HFF-Myc (cell line): ENCODE data around the gene RFC3.

Experiments used
- DNase-seq: peaks from one replicate; pipeline ENCODE4 v3.0.0-alpha.2; 2011; ENCODE audit warnings: low read depth; ENCODE audit errors: extremely low read depth
- H3K4me3 ChIP-seq: replicated peaks from 2 replicates; pipeline ENCODE4 v1.5.1; 2011; ENCODE audit warnings: low read depth, mild to moderate bottlenecking, control low read depth, low read length
- TF ChIP-seq, protein P1 (sequence below): IDR thresholded peaks from 2 replicates; pipeline ENCODE4 v1.5.1; 2012; ENCODE audit warnings: mild to moderate bottlenecking, low read depth, low read length, control low read depth; ENCODE audit errors: missing control alignments

RFC3 gene

DNA sequence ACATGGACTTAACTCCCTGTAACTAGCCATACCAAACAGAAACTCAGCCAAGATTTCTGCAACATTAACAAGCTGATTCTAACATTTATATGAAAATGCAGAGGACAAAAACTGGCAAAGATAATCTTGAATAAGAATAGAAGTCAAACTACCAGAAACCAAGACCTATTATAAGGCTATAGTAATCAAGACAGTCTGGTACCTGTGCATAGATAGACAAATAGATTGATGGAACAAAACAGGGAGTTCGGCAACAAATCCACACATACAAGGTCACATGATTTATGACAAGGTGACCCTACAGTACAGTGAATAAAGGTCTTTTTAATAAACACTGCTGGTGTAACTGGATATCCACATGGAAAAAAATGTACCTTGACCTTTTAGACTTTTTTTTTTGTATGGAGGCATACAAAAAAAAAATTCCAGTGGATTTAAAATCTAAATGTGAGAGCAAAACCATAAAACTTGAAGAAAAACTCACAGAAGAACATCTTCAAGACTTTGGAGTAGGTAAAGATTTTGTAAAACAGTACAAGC lies 2.9 kb upstream of the RFC3 start:
- TF ChIP-seq, protein P1, sequence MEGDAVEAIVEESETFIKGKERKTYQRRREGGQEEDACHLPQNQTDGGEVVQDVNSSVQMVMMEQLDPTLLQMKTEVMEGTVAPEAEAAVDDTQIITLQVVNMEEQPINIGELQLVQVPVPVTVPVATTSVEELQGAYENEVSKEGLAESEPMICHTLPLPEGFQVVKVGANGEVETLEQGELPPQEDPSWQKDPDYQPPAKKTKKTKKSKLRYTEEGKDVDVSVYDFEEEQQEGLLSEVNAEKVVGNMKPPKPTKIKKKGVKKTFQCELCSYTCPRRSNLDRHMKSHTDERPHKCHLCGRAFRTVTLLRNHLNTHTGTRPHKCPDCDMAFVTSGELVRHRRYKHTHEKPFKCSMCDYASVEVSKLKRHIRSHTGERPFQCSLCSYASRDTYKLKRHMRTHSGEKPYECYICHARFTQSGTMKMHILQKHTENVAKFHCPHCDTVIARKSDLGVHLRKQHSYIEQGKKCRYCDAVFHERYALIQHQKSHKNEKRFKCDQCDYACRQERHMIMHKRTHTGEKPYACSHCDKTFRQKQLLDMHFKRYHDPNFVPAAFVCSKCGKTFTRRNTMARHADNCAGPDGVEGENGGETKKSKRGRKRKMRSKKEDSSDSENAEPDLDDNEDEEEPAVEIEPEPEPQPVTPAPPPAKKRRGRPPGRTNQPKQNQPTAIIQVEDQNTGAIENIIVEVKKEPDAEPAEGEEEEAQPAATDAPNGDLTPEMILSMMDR = no peak
- H3K4me3 ChIP-seq = no peak overlapping the region
- no peak for DNase-seq

DNA sequence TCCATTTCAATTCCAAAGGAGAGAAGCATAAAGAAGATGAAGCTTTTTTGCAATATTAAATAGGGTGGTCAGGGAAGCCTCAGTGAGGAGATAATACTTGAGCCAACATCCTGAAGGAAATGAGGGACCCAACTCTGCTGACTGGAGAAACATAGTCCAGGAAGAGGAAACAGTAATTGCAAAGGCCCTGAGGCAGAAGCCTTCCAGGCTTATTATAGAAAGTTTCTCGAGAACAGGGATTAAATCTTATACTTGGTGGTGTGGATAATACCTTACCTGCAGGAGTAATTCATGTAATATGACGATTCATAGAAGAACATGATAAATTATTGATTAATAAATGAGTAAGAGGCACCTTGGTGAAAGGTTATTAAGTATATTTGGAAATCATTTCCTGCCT lies 1.0 kb upstream of the RFC3 start:
- DNase-seq = no peak
- TF ChIP-seq, protein P1 = no peak
- no peak overlapping the region for H3K4me3 ChIP-seq

DNA sequence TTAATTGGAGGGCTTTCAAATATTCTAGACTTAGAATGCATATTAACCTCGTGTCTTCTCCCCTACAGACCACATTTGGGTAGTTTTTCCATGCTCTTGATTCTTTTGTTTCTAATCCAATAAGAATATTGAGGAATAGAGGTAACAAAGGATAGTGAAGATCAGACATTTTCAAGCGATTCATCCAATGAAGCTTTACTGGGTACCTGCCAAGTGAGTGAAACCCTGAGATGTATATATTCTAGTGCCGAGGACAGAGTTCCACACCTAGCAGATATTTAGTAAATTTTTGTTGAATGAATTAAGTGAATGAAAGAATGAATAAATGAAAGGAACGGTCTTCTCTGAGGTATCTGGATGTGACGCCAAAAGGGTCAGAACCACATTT lies 442 bp upstream of the RFC3 start:
- peak overlapping the region; percentile 96 for H3K4me3 ChIP-seq
- DNase-seq = no peak
- TF ChIP-seq, protein P1 = no peak

DNA sequence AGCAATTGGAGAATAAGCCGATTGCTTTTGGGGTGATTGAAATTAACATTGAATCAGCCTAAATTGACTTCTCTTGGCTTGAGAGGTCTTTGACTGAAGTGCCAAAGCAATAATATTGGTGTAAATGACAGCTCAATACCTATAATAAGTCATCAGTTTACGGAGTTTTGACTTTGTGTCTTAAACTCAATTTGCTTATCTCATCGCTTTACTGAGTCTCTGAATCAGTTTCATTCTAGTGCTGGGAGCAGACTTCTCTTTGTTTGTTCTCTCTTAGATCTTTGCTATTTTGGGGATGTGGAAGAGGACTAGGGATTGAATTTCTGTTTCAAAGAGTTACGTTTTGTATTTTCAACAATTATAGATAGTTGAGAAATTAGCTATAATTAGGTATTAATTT lies 7.1 kb downstream of the RFC3 start:
- no peak for DNase-seq
- H3K4me3 ChIP-seq = no peak overlapping the region
- TF ChIP-seq, protein P1 = no peak

DNA sequence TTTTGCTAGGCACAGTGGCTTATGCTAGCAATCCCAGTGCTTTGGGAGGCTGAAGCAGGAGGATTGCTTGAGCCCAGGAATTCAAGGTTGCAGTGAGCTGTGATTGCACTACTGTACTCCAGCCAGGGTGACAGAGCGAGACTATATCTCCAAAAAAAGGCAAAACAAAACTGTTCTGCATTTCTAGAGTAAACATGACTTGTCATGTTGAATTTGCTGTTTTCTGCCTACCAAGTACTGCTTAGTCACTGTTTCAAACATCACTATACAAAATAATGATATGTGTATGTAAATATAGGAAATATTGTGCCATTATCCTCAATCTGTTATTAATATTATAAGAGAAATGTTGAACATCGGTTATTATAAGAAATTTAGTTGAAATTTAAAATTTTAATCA lies 9.2 kb downstream of the RFC3 start:
- TF ChIP-seq, protein P1 = no peak
- no peak overlapping the region for H3K4me3 ChIP-seq
- no peak for DNase-seq

DNA sequence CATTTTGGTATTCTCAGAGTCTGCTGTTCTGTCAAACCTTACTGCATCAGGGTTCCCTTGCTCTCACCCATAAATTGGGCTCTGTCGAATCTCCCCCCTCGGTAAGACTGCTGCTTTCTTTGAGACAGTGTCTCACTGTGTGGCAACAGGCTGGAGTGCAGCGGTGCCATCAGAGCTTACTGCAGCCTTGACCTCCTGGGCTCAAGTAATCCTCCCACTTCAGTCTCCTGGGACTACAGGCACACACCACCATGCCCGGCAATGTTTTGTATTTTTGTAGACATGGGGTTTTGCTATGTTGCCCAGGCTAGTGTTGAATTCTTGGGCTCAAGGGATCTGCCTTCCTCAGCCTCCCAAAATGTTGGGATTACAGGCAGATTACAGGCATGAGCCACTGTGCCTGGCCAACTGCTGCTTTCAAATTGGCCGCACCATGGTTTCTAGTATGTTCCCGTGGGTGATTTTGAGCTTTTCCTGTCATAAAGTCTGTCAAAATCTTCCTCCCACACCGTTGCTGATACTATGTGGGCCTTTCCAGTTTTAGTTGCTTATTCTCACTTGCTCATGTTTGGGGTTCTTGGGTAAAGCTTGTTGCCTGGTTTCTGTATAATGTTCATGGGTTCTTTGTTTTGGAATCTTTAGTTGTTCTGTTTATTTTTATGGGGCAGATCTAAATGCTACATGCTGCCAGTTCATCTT lies 10.6 kb downstream of the RFC3 start:
- H3K4me3 ChIP-seq = no peak overlapping the region
- no peak for DNase-seq
- TF ChIP-seq, protein P1 = no peak

DNA sequence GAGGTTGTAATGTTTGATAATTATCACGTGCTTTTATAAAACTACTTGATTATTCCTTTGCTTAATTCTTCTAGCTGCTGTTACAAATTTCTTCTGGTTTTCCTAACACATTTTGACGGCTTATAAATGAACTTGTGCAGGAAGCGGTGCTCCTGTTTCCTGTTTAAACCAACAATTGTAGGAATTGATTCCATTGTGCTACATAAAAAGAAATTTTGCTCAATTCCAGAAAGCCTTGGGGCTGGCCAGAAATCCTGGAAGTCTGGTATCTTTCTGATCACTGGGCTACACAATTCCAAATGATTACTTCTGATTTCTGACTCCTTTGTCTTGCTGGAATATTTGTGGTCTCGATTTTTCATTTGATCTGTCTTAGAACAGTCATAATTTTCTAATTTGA lies 14.9 kb downstream of the RFC3 start:
- no peak for DNase-seq
- TF ChIP-seq, protein P1 = no peak
- no peak overlapping the region for H3K4me3 ChIP-seq
